Cortex of kidney (tissue), 1 donor: ENCODE data around the gene RIN3.

Experiments
- DNase-seq: peaks from one replicate; lab custom pipeline; 2025; lab: John Stamatoyannopoulos, UW

RIN3 gene, protein sequence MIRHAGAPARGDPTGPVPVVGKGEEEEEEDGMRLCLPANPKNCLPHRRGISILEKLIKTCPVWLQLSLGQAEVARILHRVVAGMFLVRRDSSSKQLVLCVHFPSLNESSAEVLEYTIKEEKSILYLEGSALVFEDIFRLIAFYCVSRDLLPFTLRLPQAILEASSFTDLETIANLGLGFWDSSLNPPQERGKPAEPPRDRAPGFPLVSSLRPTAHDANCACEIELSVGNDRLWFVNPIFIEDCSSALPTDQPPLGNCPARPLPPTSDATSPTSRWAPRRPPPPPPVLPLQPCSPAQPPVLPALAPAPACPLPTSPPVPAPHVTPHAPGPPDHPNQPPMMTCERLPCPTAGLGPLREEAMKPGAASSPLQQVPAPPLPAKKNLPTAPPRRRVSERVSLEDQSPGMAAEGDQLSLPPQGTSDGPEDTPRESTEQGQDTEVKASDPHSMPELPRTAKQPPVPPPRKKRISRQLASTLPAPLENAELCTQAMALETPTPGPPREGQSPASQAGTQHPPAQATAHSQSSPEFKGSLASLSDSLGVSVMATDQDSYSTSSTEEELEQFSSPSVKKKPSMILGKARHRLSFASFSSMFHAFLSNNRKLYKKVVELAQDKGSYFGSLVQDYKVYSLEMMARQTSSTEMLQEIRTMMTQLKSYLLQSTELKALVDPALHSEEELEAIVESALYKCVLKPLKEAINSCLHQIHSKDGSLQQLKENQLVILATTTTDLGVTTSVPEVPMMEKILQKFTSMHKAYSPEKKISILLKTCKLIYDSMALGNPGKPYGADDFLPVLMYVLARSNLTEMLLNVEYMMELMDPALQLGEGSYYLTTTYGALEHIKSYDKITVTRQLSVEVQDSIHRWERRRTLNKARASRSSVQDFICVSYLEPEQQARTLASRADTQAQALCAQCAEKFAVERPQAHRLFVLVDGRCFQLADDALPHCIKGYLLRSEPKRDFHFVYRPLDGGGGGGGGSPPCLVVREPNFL

DNA sequence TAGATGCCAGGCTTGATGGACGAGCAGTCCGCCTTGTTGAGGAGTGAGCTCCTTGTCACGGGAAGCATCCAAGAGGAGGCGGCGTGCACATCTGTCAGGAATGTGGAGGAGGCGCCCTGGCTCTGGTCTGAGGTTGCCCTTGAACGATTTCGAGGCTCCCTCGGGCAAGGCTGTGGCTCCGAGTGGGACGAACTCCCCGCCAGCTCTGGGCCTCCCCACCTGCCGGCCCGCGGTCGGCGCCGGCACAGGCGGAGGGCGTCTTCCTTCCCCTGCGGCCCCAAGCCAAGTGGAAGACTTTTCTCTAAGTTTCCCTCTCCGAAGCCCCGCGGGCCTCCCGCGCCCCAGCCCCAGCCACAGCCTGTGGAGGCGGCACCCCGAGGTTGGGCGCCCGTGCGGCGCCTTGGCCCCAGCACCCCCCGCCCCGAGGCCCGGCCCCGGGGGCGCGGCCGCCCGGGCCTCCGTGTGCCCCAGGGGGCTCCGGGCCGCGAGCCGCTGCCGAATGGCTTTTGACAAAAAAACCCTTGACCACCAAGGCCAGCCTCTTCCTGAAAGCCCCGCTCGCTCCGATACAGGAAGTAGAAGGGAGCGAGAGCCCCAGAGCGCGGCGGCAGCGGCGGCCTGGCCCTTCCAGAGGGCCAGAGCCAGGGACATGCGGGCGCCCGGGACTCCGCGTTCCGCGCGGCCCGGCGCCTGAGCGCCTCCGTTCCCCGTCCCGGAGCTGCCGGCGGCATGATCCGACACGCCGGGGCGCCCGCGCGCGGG is at the start of gene RIN3:
TSS of gene RIN3 (plus strand) at position 578 of the 762 bp plus-strand sequence. CDS start at position 730, 152 bp downstream.
- no peak for DNase-seq

DNA sequence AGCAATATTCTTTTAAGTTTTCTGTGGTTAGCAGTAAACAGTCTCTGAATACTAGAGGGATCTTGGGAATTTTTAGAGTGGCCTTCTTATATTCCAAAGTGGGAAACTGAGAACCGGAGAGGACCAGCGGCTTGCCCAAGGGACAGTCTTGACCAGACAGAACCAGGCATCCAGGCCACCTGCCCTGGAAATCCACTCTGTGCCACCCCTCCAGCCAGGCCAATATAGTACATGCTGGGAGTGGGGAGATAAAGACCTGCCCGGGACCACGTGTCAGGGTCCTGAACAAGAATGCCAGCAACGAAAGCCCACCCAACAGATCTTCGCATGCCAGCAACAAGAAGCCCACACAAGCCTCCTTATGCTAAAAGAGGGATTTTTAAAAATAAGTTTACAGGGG is 49.4 kb upstream of the RIN3 start:
- no peak for DNase-seq

DNA sequence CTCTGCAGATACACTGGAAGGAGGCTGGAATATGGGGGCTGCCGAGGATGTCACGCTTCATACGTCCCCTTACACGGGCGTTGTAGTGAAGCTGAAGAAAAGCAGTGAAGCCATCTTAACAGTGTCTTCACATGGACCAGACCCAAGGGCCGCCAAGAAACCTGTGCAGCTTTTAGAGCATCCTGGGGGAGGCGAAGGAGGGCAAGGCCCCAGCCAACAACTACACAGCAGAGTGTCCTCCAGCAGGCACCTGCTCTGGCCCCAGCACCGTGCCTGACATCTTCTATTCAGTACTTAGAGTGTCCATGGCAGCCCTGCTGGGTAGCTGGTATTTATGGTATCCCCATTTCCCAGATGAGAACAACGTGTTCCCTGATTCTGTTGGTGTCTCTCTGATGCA is 48.9 kb upstream of the RIN3 start:
- DNase-seq, result no peak

DNA sequence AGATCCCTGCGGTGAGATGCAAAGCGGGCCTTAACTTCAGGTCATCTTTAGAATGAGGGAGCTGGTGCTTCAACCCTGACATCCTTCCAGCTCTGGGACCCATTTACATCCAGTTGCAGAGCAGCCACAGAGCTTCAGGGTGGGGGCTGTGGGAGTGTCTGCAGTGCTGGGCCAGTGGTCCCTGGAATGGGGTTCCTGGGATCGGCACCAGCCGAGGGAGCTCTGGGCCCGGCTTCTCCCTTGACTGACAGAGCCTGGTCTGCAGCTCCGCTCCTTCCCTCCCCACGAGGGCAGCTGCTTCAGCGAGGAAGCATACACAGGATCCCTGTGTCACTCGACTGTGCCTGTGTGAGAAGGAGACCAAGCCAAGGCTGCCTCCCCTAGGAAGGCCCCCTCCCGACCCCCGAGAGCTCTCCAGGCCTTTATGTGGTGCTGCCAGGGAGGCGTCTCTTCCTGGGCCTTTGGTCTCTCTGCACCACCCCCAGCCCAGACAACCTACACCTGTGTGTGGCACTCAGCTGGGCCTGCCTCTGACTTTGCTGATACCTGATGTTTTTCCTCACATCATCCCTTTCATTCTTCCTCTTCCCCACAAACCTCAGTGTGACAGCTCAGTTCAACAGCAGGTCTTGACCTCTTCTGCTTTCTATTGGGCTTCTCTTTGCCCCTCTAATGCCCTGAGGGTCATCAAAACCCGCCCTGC is 48.1 kb upstream of the RIN3 start:
- no peak for DNase-seq

- DNase-seq, result no peak
Measured at GRCh38 chr14:92466059-92466458, 47.5 kb upstream of the RIN3 start.

DNA sequence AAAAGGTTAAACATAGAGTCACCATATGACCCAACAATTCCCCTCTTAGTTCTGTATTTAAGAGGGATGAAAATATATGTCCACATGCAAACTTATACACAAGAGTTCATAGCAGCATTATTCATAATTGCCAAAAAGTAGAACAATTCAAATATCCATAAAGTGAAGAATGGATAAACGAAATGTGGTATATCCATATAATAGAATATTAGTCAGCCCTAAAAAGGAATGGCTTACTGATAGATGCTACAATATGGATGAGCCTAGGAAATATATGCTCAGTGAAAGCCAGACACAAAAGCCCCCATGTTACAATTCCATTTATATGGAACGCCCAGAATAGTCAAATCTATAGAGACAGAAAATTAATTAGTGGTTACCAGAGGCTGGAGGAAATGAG is 44.1 kb upstream of the RIN3 start:
- DNase-seq, result no peak

DNA sequence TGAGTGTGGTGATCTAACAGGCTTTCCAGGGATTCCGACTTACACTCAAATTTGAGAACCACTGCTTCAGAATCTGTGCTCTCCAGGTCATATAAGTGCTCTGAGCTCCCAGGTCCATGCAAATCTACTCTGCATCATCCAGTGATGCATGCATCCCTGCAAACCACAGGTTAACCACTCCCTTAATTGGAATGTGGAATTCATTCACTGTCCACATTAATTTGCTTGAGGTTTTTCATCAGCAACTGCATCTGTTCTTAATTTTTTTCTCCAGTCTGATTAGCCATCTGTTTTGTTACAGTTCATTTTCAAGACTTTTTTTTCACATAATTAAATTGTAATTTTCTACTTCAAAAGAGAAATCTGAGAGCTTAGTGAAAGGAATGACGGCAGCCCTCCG is 43.4 kb upstream of the RIN3 start:
- no peak for DNase-seq

DNA sequence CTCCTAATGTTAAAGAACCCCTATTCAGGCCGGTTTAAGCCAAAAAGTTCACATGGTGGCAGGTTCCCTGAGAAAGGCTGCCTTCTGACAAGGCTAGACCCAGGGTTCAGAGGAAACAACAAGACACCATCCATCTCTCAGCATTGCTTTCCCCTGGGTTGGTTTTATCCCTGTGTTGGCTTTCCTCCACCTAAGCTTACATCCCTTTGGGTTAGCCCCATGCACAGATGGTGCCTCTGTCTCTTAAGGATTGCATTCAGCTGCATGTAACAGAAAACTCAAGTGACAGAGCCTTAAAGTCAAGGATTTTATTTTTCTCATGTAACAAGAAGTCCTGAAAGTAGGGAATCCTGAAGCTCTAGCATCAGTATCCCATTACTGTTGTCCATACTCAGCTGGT is 42.8 kb upstream of the RIN3 start:
- no peak for DNase-seq

GRCh38 chr14:92471919-92472318 is 41.7 kb upstream of the RIN3 start:
- no peak for DNase-seq

DNA sequence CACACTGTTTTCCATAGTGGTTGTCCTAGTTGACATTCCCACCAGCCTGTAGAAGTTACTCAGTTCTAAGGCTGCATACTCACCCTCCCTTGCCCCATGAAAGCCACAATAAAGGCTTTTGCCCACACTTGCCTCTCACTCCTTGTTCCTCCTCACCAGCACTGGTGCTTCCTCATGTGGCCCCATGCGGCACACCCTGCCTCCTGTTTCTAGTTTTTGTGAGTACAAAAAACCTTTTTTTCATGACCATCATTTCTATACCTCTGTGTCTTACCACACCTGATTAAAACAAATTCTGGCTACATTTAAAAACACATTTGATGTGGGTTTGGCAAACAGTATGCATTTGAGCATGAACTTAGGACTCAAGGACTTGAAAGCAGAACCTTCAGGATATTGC is 40.7 kb upstream of the RIN3 start:
- DNase-seq, result no peak

- DNase-seq, result no peak
Measured at GRCh38 chr14:92473261-92473968, 40.2 kb upstream of the RIN3 start.

- no peak for DNase-seq
Measured at GRCh38 chr14:92473969-92474535, 39.5 kb upstream of the RIN3 start.

- DNase-seq, result no peak
Measured at GRCh38 chr14:92475037-92475436, 38.5 kb upstream of the RIN3 start.

GRCh38 chr14:92475451-92476187 is 38.0 kb upstream of the RIN3 start:
- no peak for DNase-seq

GRCh38 chr14:92480856-92481255 is 32.7 kb upstream of the RIN3 start:
- DNase-seq, result no peak

GRCh38 chr14:92481386-92481785 is 32.2 kb upstream of the RIN3 start:
- no peak for DNase-seq

DNA sequence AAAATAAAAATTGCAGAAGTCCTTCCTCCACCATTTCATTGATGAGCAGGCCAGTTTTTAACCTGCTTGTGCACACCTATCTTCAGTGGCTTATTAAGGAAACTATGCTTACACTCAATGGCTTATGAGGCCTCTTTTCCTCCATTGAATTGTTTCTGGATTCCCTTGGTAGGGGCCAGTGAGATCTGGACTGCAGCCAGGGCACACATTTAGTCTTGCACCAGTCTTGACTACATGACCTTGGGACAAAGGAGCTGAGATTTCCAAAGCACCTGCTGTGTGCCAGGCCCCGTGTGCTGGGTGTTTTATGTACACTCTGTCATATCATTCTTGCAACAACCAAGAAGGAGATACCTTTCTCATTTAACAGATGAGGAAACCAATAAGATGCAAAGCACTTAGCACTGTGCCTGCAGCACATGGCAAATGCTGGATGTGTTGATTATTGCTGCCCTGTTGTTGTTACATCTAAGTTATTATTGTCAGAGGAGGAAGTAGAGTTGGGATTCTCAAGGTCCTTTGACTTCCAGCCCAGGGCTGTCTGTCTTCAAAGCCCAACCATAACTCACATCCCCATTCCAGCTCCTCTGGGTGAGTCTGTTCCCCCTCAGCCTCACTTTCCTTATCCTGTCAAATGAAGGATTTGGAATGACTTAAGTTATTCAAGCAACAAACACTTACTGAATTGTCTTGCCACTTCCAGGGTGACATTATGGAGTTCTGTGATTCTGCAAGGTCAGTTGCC is 31.6 kb upstream of the RIN3 start:
- no peak for DNase-seq

DNA sequence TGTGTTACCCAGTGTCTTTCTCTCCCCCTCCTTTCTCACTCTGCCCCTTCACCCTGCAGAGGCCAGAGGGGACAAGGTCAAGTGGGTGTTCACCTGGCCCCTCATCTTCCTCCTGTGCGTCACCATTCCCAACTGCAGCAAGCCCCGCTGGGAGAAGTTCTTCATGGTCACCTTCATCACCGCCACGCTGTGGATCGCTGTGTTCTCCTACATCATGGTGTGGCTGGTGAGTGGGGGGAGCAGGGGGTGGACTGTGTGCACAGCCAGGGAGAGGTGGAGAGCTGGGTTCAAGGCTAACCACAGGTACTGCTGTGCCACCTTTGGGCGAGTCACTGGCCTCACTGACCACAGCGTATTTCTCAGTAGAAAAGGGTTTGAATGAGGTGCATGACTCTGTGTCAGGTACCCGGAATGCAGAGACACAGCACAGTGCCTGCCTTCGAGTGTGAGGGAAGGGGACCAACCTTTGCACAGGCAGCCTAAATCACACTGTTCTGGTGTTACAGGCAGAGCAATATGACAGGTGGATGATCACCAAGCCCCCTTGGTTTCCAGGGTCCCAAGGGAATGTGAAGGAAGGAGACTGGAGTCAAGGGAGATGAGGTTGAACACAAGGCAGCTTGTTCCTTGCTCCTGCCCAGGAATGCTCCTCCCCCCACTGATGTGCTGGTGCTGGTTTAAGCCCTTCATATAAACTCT is 30.8 kb upstream of the RIN3 start:
- no peak for DNase-seq
